HG03469 (cell line): ENCODE results near the gene POLG.
"Not testable (repeated sequence)": the region's sequence is repeated elsewhere in the genome, so short reads cannot be mapped to it uniquely, and the experiment has no call there.

Source experiments
- ATAC-seq: cut with Tn5 transposase; IDR thresholded peaks from one replicate; pipeline ENCODE4 v1.9.1; 2021; ENCODE audit warnings: mild to moderate bottlenecking, moderate library complexity, moderate number of reproducible peaks; ENCODE audit not compliant: unreplicated experiment

The POLG gene

DNA sequence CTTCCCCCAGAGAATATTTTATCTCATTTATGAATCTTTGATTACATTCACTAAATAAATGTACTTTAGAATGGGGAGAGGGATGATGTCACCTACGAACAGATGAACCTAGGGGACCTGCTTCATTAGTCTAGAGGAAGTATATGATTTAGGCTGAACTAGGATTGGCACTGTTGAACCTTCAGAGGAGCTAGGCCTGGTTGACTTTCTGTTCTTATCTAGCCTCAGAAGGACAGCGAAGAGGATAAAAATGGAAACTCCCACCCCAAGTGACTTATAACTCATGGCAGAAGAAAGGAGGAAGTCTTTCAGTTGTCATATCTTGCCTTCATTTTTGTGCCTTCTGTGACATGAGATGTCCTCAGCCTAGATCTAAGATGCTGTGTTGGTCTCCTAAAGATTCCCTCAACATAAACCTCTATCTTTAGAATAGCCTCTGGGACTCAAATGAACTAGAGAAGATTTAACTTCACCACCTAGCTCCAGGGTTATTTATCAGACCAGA, 42.6 kb downstream of the POLG start:
- no peak for ATAC-seq

DNA sequence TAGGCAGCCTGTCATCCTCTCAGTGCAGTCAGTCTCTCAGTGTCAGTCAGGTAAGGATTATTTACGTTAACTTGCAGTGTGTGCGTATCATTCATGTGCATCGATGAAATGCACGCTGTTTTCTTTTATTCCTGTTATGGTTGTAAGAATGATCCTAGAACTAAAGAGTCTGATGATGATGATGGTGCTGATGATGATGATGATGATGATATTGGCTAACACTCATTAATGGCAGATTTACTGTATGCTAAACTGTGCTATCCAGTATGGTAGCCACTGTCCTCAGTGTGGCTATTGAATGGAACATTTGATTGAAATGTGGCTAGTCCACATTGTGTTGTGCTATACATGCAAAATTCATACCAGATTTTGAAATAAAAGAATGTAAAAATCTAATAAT, 51.4 kb downstream of the POLG start:
- no peak for ATAC-seq

DNA sequence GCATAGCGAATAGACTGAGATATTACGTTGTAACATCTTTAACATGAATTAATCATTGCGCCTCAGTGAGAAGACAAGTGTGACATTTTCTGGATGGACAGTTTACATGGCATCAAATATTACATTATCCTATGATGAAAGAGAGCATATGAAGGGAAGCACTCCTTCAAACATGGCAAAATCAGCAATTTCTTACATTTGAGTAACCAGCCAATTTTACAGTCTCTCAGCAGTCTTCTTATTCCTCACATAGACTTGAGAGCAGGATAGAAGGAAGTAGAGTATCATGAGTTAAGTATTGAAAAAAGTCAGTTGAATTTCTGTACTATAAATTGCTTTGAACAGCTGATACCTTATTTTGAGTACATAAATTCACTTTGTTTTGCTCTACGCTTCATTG, 52.0 kb downstream of the POLG start:
- ATAC-seq: no peak

DNA sequence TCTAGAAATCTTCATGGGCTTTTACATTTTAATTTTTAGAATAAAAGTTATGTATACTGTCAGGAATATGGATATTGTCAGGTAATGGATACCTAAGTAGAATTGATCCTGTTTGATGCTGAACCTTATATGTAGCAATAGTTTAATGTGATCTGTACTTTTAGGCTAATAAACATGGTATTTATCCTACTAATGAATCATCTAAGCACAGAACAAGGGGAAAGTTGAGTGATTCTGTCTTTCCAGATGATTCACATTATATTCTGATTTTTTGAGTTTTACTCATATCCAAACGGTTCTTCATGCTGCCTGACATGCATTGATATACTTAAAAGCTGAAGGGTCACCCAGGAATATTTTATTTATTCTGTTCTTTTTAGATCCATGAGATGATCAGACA, 56.3 kb downstream of the POLG start:
- ATAC-seq: no peak

DNA sequence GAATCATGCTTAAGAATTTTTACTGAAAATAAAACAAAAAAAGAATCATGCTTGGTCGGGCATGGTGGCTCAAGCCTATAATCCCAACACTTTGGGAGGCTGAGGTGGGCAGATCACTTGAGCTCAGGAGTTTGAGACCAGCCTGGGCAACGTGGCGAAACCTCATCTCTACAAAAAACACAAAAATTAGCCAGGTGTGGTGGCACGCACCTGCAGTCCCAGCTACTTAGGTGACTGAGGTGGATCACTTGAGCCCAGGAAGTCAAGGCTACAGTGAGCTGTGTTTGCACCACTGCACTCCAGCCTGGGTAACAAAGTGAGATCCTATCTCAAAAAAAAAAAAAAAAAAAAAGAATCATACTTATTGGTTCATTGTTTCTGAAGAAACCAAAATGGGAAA, 57.3 kb downstream of the POLG start:
- not testable (repeated sequence) for ATAC-seq
